Esophagus squamous epithelium (tissue), 4 donors: ENCODE measurements around the gene MROH2A.

Experiments used
- POLR2A ChIP-seq, 4 donors: fragments of 450-650 bp; IDR thresholded peaks; one replicate each; pipeline ENCODE4 v1.6.1; 2017; ENCODE audit warnings: antibody characterized with exemption in 4 of 4, mild to moderate bottlenecking in 4 of 4, moderate library complexity in 3 of 4
- TF ChIP-seq, protein P1 (sequence below), 6 experiments: fragments of 450-650 bp in 4 of 6; fragments of 200-600 bp in 2 of 6; sonication (generic) in 2 of 6; IDR thresholded peaks; one replicate each; pipeline ENCODE4 v1.5.1; 2016 to 2019; ENCODE audit warnings: antibody characterized with exemption in 6 of 6, mild to moderate bottlenecking in 4 of 6, moderate library complexity in 4 of 6

DNA sequence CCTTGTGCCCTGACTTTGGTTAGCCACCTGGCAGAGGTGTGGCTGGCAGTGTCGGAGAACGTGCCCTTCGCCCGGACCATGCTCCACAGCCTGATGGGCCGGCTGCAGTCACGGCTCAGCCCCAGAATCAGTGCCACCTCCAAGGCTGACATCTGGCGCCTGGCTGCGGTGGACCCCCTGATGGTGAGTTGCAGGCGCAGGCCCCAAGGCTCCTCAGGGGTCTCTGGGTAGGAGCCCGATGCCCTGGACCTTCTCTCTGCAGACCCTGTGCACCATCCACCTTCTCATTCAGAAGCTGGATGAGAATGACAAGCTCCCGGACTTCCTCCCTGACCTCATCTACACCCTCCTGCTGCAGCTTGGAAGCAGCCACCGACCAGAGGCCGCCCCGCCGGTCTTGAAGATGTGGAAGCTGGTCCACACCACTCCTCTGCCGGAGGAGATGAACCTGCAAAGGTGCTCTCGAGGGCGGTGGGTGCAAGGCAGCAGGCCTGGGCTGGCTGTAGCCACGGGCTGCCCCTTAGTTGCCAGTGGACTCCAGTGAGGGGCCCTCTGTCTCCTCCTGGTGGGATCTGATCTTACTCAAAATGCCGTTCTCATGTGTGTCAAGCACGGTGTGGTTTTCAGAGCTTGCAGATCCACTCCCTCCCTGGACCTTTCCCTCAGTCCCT lies 44.1 kb downstream of the MROH2A start:
- TF ChIP-seq, protein P1, sequence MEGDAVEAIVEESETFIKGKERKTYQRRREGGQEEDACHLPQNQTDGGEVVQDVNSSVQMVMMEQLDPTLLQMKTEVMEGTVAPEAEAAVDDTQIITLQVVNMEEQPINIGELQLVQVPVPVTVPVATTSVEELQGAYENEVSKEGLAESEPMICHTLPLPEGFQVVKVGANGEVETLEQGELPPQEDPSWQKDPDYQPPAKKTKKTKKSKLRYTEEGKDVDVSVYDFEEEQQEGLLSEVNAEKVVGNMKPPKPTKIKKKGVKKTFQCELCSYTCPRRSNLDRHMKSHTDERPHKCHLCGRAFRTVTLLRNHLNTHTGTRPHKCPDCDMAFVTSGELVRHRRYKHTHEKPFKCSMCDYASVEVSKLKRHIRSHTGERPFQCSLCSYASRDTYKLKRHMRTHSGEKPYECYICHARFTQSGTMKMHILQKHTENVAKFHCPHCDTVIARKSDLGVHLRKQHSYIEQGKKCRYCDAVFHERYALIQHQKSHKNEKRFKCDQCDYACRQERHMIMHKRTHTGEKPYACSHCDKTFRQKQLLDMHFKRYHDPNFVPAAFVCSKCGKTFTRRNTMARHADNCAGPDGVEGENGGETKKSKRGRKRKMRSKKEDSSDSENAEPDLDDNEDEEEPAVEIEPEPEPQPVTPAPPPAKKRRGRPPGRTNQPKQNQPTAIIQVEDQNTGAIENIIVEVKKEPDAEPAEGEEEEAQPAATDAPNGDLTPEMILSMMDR (IDR thresholded peaks at IDR 0.05) = no peak
- no peak for TF ChIP-seq POLR2A (IDR thresholded peaks at IDR 0.05)
